Measurements from ENCODE around the gene ATXN7L1.
"Not testable (repeated sequence)": the region's sequence is repeated elsewhere in the genome, so short reads cannot be mapped to it uniquely, and the experiment has no call there.

Gene ATXN7L1

GRCh38 chr7:105800849-105801534 is 75.4 kb downstream of the ATXN7L1 start:
- DNase-seq (ENCODE audit: low read depth), result no peak

GRCh38 chr7:105800442-105800841 is 76.0 kb downstream of the ATXN7L1 start:
- no peak for DNase-seq (ENCODE audit: low read depth)

- DNase-seq (ENCODE audit: low read depth), result no peak
These were observed 76.7 kb downstream of the ATXN7L1 start for GRCh38 chr7:105799677-105800076.

- no peak for DNase-seq (ENCODE audit: low read depth)
These were observed 77.4 kb downstream of the ATXN7L1 start for GRCh38 chr7:105799006-105799405.

- no peak for DNase-seq (ENCODE audit: low read depth)
These were observed 78.7 kb downstream of the ATXN7L1 start for GRCh38 chr7:105797652-105798051.

- DNase-seq (ENCODE audit: low read depth), result no peak
These were observed 80.0 kb downstream of the ATXN7L1 start for GRCh38 chr7:105796365-105796764.

- DNase-seq (ENCODE audit: low read depth), result no peak
These were observed 81.4 kb downstream of the ATXN7L1 start for GRCh38 chr7:105794741-105795729.

GRCh38 chr7:105792488-105793370 is 83.7 kb downstream of the ATXN7L1 start:
- DNase-seq (ENCODE audit: low read depth), result no peak

GRCh38 chr7:105791926-105792325 is 84.5 kb downstream of the ATXN7L1 start:
- DNase-seq (ENCODE audit: low read depth), result no peak

GRCh38 chr7:105790996-105791395 is 85.4 kb downstream of the ATXN7L1 start:
- DNase-seq (ENCODE audit: low read depth), result no peak

- DNase-seq (ENCODE audit: low read depth), result not testable (repeated sequence)
These were observed 85.9 kb downstream of the ATXN7L1 start for GRCh38 chr7:105790452-105790851.

- no peak for DNase-seq (ENCODE audit: low read depth)
These were observed 87.5 kb downstream of the ATXN7L1 start for GRCh38 chr7:105788816-105789349.

GRCh38 chr7:105788356-105788755 is 88.0 kb downstream of the ATXN7L1 start:
- no peak for DNase-seq (ENCODE audit: low read depth)

GRCh38 chr7:105787793-105788192 is 88.6 kb downstream of the ATXN7L1 start:
- no peak for DNase-seq (ENCODE audit: low read depth)

- no peak for DNase-seq (ENCODE audit: low read depth)
These were observed 89.6 kb downstream of the ATXN7L1 start for GRCh38 chr7:105786520-105787470.

GRCh38 chr7:105782391-105783042 is 93.9 kb downstream of the ATXN7L1 start:
- DNase-seq (ENCODE audit: low read depth), result peak; percentile 77

GRCh38 chr7:105779856-105780780 is 96.3 kb downstream of the ATXN7L1 start:
- DNase-seq (ENCODE audit: low read depth), result no peak

- DNase-seq (ENCODE audit: low read depth), result no peak
These were observed 97.4 kb downstream of the ATXN7L1 start for GRCh38 chr7:105778956-105779355.
